Activated T-cell treated with anti-CD3 and anti-CD28 coated beads, Interleukin-2, amount 50 U/mL, for 48 hours (primary cell): ENCODE data around the gene SLC20A1.

Source experiments
- DNase-seq, 2 experiments: peaks; one replicate each; pipeline ENCODE4 v3.0.0-alpha.2; 2020

Gene SLC20A1

GRCh38 chr2:112625474-112626114, 20.1 kb upstream of the SLC20A1 start:
- DNase-seq, result no peak

GRCh38 chr2:112626604-112627059, 19.1 kb upstream of the SLC20A1 start:
- DNase-seq, result peak; percentile 77 to 82

- no peak for DNase-seq
Observed at GRCh38 chr2:112627060-112628040, 18.4 kb upstream of the SLC20A1 start.

GRCh38 chr2:112629224-112629623, 16.5 kb upstream of the SLC20A1 start:
- no peak for DNase-seq

DNA sequence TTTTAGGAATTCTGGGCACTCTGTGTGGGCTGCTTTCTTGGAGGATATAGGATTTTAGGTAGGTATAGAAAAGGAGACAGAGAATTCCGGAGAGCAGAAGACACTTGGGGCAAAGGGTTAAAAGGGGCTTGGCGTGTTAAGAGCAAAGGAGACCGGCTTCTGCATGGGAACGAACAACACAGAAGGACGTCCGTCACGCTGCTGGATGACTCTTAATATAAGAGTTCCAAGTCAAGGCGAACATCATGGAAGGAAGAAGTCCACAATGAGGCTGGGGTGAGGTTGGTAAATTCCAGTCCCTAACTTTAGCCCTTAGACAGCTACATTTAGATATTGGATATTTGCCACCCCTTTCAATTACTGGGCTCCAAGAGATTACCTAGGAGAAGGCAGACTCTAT, 15.9 kb upstream of the SLC20A1 start:
- no peak for DNase-seq

- DNase-seq, result no peak
Observed at GRCh38 chr2:112630268-112630667, 15.5 kb upstream of the SLC20A1 start.

GRCh38 chr2:112633708-112634107, 12.0 kb upstream of the SLC20A1 start:
- DNase-seq, result no peak

DNA sequence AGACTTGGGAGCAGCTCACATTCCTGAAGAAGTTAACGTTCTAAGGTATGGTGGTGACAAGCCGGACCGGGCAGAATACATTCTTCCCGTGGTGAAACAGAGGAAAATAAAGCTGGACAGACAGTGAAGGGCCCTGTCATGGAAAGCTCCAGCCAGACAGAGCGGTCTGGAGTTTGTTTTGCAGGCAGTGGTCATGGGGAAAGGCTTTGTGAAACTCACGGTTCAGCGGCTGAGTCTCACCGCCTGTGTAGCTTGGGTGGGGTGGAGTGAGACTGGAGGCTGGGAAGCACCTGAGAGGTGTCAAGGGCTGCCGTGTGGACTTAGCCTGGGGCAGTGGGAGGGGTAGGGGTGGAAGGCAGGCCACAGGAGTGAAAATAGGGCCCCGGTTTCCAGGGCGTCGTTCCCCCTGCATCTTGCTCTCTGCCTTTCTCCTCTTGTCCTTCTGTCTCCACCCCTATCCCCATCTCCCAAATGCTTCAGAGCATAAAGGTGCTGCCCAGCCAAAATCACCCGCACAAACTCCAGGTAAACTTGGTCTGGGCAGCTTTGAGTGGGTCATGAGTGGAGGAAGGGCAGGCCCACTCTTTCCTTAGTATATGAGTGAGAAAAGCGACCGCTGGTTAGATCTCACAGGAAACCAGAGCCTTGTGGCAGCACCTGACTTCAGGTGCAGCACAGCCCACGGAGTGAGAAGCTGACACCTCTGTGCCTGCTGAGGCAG, 11.4 kb upstream of the SLC20A1 start:
- no peak for DNase-seq

DNA sequence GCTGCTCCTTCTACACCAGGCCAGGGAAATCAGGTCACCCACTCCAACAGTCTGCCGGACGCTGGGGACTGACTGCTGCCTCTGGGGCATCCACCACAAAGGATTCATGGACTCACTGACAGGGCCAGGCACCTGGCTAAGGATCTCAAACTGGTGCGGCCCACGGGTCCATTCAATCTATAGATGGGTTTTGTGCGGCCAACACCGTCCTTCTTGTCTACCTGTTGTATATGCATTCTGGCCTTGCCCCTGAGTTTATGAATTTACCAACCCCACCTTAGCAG, 10.9 kb upstream of the SLC20A1 start:
- DNase-seq, result no peak

DNA sequence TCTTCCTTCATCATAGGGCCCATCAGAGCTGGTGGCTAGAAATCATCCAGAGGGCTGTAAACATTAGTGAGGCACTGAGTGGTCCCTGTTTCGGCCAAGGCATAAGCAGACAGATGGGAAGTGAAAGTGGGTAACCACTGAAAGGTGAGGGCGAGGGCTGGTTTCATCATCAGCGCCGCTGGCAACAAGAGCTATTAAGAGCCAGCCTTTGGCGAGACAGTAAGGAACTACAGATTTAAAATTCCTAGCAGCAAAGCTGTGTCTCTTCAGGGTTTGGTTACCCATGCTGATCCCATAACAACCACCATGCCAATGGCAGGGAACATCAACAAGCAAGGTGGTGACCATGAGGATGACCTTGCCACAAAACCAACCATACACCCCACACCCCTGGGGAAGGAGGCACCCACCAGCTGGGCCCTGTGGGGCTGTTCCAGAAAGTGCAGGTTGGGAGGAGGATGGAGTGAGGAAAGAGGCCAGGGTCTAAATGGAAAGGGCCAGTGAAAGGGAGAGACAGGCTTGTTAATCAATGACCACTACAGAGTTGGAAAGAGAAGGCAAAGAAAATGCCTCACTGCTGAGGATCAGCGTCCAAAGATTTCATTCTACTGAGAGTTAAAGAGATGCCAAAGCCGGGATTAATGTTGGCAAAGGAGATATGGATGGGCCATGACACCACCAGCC, 9.0 kb upstream of the SLC20A1 start:
- DNase-seq, result peak; percentile 61 to 73

DNA sequence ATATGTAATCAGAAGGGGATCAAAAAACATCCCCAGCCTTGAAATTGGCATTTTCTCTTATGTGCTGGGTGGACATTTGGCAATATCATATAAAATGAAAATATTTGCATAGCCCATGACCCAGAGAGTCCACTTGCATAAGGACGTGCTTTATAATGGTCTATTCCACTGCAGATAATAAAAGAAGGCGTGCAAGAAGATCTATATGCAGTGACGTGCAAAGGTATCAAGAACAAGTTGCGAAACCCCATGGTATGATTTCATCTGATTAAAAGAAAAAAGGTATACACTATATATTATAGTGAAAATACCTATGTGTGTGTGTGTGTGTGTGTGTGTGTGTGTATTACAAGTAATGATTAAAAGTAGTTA, 8.5 kb upstream of the SLC20A1 start:
- DNase-seq, result no peak

GRCh38 chr2:112639936-112640335, 5.8 kb upstream of the SLC20A1 start:
- no peak for DNase-seq

DNA sequence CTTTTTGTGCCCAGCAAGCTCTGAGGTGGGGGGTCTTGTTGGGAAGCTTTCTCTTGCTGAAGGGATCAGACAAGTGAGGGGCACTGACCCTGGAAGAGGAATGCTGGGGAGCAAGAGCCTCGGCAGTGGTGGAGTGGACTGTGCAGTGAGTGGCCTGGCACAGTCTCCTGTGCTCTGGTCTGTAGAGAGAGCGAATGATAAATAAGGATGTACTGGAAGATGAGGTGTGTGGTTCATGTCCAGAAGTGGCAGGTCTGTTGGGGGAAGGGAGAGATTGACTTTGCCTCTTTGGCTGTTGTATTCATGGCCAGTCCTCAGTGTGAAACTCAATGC, 5.3 kb upstream of the SLC20A1 start:
- DNase-seq, result no peak

- DNase-seq, result no peak
Observed at GRCh38 chr2:112640800-112641675, 4.7 kb upstream of the SLC20A1 start.

DNA sequence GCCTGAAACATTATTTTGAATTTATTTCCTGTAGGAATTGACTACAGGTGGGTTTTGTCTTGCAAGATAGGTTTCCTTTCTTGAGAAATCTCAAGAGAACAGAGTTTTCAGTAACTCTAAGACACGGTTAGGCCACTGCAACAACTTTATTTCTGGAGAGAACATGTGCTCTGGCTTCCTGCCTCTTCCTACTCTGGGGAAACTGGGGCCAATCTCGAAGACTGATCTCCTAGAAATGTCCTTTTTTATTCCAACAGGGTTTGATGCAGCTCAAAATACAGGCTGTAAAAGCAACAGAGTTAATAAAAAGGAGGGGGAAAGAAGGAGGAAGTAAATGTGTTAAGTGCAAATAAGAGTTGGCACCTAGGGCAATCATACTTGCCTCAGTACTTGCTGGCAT, 4.0 kb upstream of the SLC20A1 start:
- no peak for DNase-seq

GRCh38 chr2:112642561-112642960, 3.2 kb upstream of the SLC20A1 start:
- DNase-seq, result no peak

DNA sequence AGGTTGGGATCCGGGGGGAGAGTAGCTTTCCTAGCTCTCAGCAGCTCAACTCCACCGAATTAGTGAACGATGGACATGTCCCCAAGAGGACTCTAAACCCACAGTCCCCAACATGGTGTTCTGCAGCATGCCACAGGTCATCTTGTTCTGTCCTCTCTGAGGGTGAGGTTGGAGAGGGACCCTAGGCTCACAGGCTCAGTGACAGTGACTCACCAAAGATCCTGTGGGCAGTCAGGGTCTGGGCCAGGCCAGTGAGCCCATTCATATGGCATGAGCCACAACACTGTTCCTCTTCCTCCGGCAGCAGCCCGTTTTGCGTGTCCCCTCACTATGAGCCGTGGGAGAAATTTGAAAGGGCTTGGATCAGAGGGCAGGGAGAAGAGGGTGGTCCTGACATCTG, 2.8 kb upstream of the SLC20A1 start:
- no peak for DNase-seq

GRCh38 chr2:112643488-112643887, 2.3 kb upstream of the SLC20A1 start:
- no peak for DNase-seq

- peak in 1 of 2 experiments; percentile 13 for DNase-seq
Observed at GRCh38 chr2:112644155-112644932, 1.4 kb upstream of the SLC20A1 start.

- no peak for DNase-seq
Observed at GRCh38 chr2:112644933-112645309, 818 bp upstream of the SLC20A1 start.

- peak in 1 of 2 experiments; percentile 71 for DNase-seq
Observed at GRCh38 chr2:112646102-112646719, 472 bp downstream of the SLC20A1 start.
